GM12864 (cell line): ENCODE results near the gene CLSTN2.

Experiments used
- DNase-seq: peaks from one replicate; pipeline ENCODE4 v3.0.0-alpha.2; 2011; ENCODE audit warnings: low read depth
- H3K4me3 ChIP-seq: 2 replicates; pipeline ENCODE4 v1.5.1; 2011; ENCODE audit warnings: mild to moderate bottlenecking, low read depth, low read length, control low read depth
- CTCF ChIP-seq: IDR thresholded peaks from 2 replicates; pipeline ENCODE4 v1.5.1; 2011; ENCODE audit warnings: low read depth, mild to moderate bottlenecking, moderate library complexity, low read length, control low read depth, inconsistent platforms; ENCODE audit errors: missing control alignments

The CLSTN2 gene

GRCh38 chr3:140055092-140055791 lies 120.3 kb downstream of the CLSTN2 start:
- TF ChIP-seq CTCF = no peak
- no peak overlapping the region for H3K4me3 ChIP-seq

DNA sequence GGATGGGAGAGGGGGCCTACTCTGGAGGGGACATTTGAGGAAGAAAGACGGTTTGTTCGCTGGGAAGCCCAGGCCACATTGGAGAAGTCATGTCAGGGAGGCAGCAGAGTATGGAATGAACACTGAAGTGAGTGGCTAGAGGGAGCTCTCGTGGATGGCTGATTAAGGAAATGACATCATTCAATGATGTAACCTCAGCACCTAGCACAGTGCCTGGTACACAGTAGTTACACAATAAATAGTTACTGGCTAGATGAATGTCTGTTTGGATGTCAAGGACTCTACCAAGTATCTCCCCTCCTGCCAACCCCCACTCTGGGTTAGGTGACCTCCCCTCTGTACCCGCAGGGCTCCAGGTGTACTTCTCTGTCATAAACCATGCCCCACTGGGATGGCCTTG lies 121.1 kb downstream of the CLSTN2 start:
- H3K4me3 ChIP-seq = no peak overlapping the region
- no peak for TF ChIP-seq CTCF
- no peak for DNase-seq

More at GRCh38 chr3:140055092-140055791, 120.3 kb downstream of the CLSTN2 start:
- no peak for DNase-seq

DNA sequence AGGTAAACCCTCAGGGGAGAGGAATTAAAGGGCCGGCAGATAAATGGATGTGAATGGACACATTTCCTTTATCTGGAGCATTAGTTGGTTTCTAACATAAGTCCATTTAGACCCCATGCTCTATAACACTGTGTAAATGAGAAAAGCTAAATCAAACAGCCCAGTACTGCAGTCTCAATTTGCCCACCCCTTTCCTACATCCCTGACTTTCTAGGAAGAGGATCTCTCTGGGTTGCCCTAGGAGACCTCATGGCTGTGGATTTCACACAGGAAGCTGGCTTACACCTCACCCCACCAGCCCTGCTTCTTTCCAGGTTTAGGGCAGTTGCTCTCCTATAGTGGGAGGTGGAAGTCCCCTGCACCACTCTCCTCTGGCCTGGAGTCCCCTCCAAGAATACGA lies 126.2 kb downstream of the CLSTN2 start:
- no peak overlapping the region for H3K4me3 ChIP-seq
- TF ChIP-seq CTCF = no peak
- no peak for DNase-seq

DNA sequence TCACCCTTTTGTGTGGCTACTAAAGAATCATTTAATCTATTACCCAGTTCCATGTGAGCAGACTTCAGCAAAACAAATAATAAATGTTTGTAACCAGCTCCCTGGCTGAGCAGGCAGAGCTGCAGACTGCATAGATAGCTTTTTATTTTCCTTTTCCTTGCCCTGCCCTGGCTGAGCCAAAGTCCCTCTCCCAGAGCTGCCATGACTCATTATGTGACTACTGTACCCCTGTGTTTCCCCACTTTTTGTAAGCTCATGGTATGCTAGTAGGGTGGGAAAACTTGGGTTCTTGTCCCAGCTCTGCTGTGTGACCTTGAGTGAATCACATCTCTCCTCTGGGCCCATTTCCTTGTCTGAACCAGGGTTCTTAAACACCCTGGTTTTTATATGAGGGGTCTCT lies 127.5 kb downstream of the CLSTN2 start:
- TF ChIP-seq CTCF = no peak
- no peak for DNase-seq
- no peak overlapping the region for H3K4me3 ChIP-seq

DNA sequence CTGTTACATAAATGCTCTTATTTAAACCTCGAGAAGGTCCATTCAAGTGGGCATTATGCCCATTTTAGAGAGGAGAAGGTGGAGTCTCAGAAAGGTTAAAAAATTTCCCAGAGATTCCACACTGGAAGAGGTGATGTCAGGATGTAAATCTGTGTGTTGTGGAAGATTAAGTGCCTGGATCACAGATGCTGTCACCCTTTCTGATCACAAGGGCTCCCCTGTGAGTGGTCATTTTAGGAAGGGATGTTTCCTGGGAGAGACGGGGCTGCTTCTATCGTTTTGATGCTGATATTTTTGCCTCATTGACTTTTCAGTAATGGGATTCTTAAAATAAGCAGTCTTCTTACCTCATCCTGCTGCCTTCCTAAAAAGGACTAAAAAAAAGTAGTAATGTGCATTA lies 132.5 kb downstream of the CLSTN2 start:
- H3K4me3 ChIP-seq = no peak overlapping the region
- no peak for TF ChIP-seq CTCF
- no peak for DNase-seq

DNA sequence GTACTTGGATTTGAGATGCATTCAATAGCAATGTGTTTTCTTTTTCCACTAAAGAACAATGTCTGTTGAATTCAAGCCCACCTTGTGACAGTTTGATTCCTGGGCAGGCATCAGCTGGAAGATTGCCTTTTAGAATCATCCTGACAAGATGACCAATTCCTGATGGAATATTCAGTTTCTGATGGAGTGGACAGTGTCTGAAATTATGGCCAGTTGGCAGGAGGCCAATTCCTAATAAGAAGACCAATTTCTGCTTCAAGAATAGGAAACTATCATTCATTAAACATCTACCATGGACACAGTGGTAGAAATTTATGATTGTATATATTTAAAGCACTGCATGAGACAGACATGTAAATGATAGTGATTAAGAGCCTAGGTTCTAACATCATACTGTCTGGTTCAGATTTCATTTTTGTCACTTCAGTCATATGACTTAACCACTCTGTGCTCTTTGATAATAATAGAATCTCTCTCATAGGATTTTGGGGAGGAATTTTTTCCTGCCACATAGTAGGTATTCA lies 133.6 kb downstream of the CLSTN2 start:
- no peak overlapping the region for H3K4me3 ChIP-seq
- no peak for DNase-seq
- no peak for TF ChIP-seq CTCF

- no peak overlapping the region for H3K4me3 ChIP-seq
- no peak for DNase-seq
- no peak for TF ChIP-seq CTCF
Observed at GRCh38 chr3:140073278-140074045, 138.5 kb downstream of the CLSTN2 start.
